HepG2 (cell line): ENCODE data around the gene SPDL1. TPM values are rescaled to one million over a fixed set of nuclear protein-coding genes. Genes with fewer than 3 reads are reported as not detected.

Source experiments
- ATAC-seq: fragments of 200-7000 bp; cut with Tn5 transposase; 3 replicates; pipeline ENCODE4 v1.9.1; 2020; ENCODE audit warnings: mild to moderate bottlenecking, moderate library complexity
- BruUV-seq: library from RNA; stranded (reverse); fragments of 400-500 nt; replicated peaks from 2 replicates; lab custom pipeline; 2021; lab: Mats Ljungman, UMichigan
- CTCF ChIA-PET: fragments of 300-600 bp; formaldehyde crosslinking; extraction: SDS; loops from one replicate; lab custom pipeline; 2021; ENCODE audit warnings: low total read pairs, inconsistent platforms, low intra/inter-chr PET ratio; lab: Yijun Ruan, JAX
- POLR2A ChIA-PET: fragments of 350-600 bp; sonication (Branson Sonifier 250); formaldehyde crosslinking; loops from one replicate; lab custom pipeline; 2020; ENCODE audit warnings: antibody characterized with exemption, inconsistent platforms; lab: Yijun Ruan, JAX
- DNase-seq: peaks from one replicate; pipeline ENCODE4 v3.0.0-alpha.2; 2015; ENCODE audit warnings: low spot score
- FAIRE-seq: peaks from 3 replicates; lab custom pipeline; 2011; peaks lifted over from hg19 to GRCh38; lab: Jason Lieb, UNC
- H2AFZ ChIP-seq: one replicate; pipeline ENCODE4 v1.6.1; 2011; ENCODE audit warnings: low read length, inconsistent platforms
- H3K27ac ChIP-seq: fragments of 300-600 bp; 3 replicates; pipeline ENCODE4 v1.8.0; 2011; ENCODE audit warnings: mixed run types, mild to moderate bottlenecking, mixed read lengths, low read length, inconsistent platforms; ENCODE audit not compliant: insufficient read depth; ENCODE audit errors: extremely low read length
- H3K27me3 ChIP-seq, 2 experiments: fragments of 200-600 bp in 1 of 2; 2 replicates in 1 of 2; 3 replicates in 1 of 2; pipeline versions ENCODE4 v1.6.0 to v1.8.0; 2011; ENCODE audit warnings: low read length in 2 of 2, mild to moderate bottlenecking in 2 of 2, moderate library complexity in 2 of 2, inconsistent platforms in 1 of 2; ENCODE audit not compliant: insufficient read depth in 2 of 2, control insufficient read depth in 1 of 2
- H3K36me3 ChIP-seq, 2 experiments: fragments of 200-600 bp in 1 of 2; replicated peaks in 1 of 2; 2 replicates in 1 of 2; 3 replicates in 1 of 2; pipeline versions ENCODE4 v1.5.1 to v1.8.0; 2011; ENCODE audit warnings: low read length in 2 of 2, inconsistent platforms in 1 of 2; ENCODE audit not compliant: insufficient read depth in 2 of 2, control insufficient read depth in 1 of 2
- H3K4me1 ChIP-seq: 2 replicates; pipeline ENCODE4 v1.5.1; 2012; ENCODE audit warnings: low read length, inconsistent platforms; ENCODE audit not compliant: insufficient read depth
- H3K4me2 ChIP-seq: 2 replicates; pipeline ENCODE4 v1.6.0; 2011; ENCODE audit warnings: low read depth, low read length, inconsistent platforms
- H3K4me3 ChIP-seq, 3 experiments: fragments of 200-600 bp in 1 of 3; sonication (generic), shearing (Covaris generic) in 1 of 3; replicated peaks in 1 of 3; 2 replicates each; pipeline ENCODE4 v1.5.1; 2011 to 2016; ENCODE audit warnings: low read length in 3 of 3, inconsistent platforms in 2 of 3, low read depth in 2 of 3, mild to moderate bottlenecking in 2 of 3, control low read depth in 1 of 3, mixed read lengths in 1 of 3; ENCODE audit not compliant: insufficient read depth in 1 of 3
- H3K79me2 ChIP-seq: one replicate; pipeline ENCODE4 v1.6.1; 2011; ENCODE audit warnings: low read length, inconsistent platforms; ENCODE audit not compliant: insufficient read depth
- H3K9ac ChIP-seq: 2 replicates; pipeline ENCODE4 v1.6.0; 2011; ENCODE audit warnings: mild to moderate bottlenecking, low read depth, low read length, inconsistent platforms; ENCODE audit not compliant: insufficient read depth
- H3K9me3 ChIP-seq: 2 replicates; pipeline ENCODE4 v1.5.1; 2012; ENCODE audit warnings: mild to moderate bottlenecking, low read length
- H4K20me1 ChIP-seq: 2 replicates; pipeline ENCODE4 v1.6.0; 2011; ENCODE audit warnings: inconsistent platforms, mild to moderate bottlenecking, low read length, moderate library complexity; ENCODE audit not compliant: insufficient read depth
- CBFB ChIP-seq: sonication (generic); formaldehyde crosslinking; IDR thresholded peaks from 2 replicates; pipeline ENCODE4 v1.4.0; 2020; ENCODE audit warnings: missing genetic modification reagents
- CTCF ChIP-seq: sonication (generic); formaldehyde crosslinking; IDR thresholded peaks from 2 replicates; pipeline ENCODE4 v1.5.0; 2020; ENCODE audit warnings: mild to moderate bottlenecking, missing genetic modification reagents, moderate library complexity
- FLYWCH1 ChIP-seq: sonication (generic); formaldehyde crosslinking; IDR thresholded peaks from 2 replicates; pipeline ENCODE4 v1.8.1; 2023; ENCODE audit warnings: mild to moderate bottlenecking, missing genetic modification reagents
- RAD51 ChIP-seq: fragments of 450-650 bp; IDR thresholded peaks from 2 replicates; pipeline ENCODE4 v1.6.1; 2016; ENCODE audit warnings: borderline replicate concordance
- SMAD1 ChIP-seq: sonication (generic); formaldehyde crosslinking; IDR thresholded peaks from 2 replicates; pipeline ENCODE4 v1.4.0; 2020; ENCODE audit warnings: missing genetic modification reagents, low read depth, mild to moderate bottlenecking, borderline replicate concordance
- STAG1 ChIP-seq: sonication (generic); formaldehyde crosslinking; IDR thresholded peaks from 2 replicates; pipeline ENCODE4 v1.4.0; 2020; ENCODE audit warnings: missing genetic modification reagents
- TCF7L2 ChIP-seq: IDR thresholded peaks from 2 replicates; pipeline ENCODE4 v1.6.1; 2011; ENCODE audit warnings: mild to moderate bottlenecking, low read depth, low read length, moderate library complexity
- TERF1 ChIP-seq: sonication (generic); formaldehyde crosslinking; IDR thresholded peaks from 2 replicates; pipeline ENCODE4 v1.8.0; 2022; ENCODE audit warnings: mild to moderate bottlenecking, missing genetic modification reagents, moderate library complexity
- USF2 ChIP-seq, 2 experiments: sonication (generic) in 1 of 2; formaldehyde crosslinking in 1 of 2; IDR thresholded peaks; 2 replicates each; pipeline versions ENCODE4 v1.5.1 to v1.6.1; 2011 to 2020; ENCODE audit warnings: borderline replicate concordance in 1 of 2, low read depth in 1 of 2, low read length in 1 of 2, mild to moderate bottlenecking in 1 of 2, missing genetic modification reagents in 1 of 2, moderate library complexity in 1 of 2
- ZIK1 ChIP-seq: sonication (generic); formaldehyde crosslinking; IDR thresholded peaks from 2 replicates; pipeline ENCODE4 v1.5.0; 2020; ENCODE audit warnings: mild to moderate bottlenecking, low read depth, missing genetic modification reagents, borderline replicate concordance
- ZNF496 ChIP-seq: sonication (generic); formaldehyde crosslinking; IDR thresholded peaks from 2 replicates; pipeline ENCODE4 v1.8.1; 2023; ENCODE audit warnings: mild to moderate bottlenecking, moderate library complexity, missing genetic modification reagents; ENCODE audit not compliant: insufficient replicate concordance
- ZNF713 ChIP-seq: sonication (generic); formaldehyde crosslinking; IDR thresholded peaks from 2 replicates; pipeline ENCODE4 v1.4.0; 2020; ENCODE audit warnings: mild to moderate bottlenecking, missing genetic modification reagents
- WGBS: methylation state at CpG from one replicate; pipeline ENCODE4 v1.1.6; 2017; ENCODE audit warnings: low lambda C conversion rate; 5-methylcytosine and 5-hydroxymethylcytosine counted together
- in situ Hi-C: cut with HindIII; loops from 2 replicates; pipeline ENCODE4 v1.10.0; 2017; ENCODE audit warnings: low pct_unique_long_range_greater_than_20kb; ENCODE audit not compliant: extremely low pct_ligation_motif_present
- intact Hi-C: fragments of 100-400 bp; cut with micrococcal nuclease; formaldehyde crosslinking; loops from one replicate; pipeline ENCODE4 v1.10.0; 2022; ENCODE audit not compliant: unreplicated experiment
- polyA plus RNA-seq, 8 experiments: library from polyadenylated mRNA; depleted of rRNA in 3 of 8; stranded (reverse) in 7 of 8; unstranded in 1 of 8; fragments of >200 nt; fragmentation: Illumina TruSeq in 4 of 8; extraction: Trizol in 4 of 8; gene quantifications; 2 replicates each; pipeline versions ENCODE4 v1.2.1 to v1.2.3, GENCODE V29; 2011 to 2016; ENCODE audit warnings: low read depth in 4 of 8, missing spikeins in 1 of 8, mixed read lengths in 1 of 8; ENCODE audit not compliant: insufficient read depth in 1 of 8
- total RNA-seq, 5 experiments: library from RNA; depleted of rRNA; stranded (reverse); fragments of >200 nt; fragmentation: Illumina TruSeq; extraction: Trizol; gene quantifications; 2 replicates each; pipeline ENCODE4 v1.2.3, GENCODE V29; 2016; ENCODE audit warnings: low read depth in 1 of 5

SPDL1 gene
- total and polyA plus RNA-seq, 2 of the 13 experiments (the other 11 are each of a cell fraction or from before 2014, with no cell fraction given): 10.9 to 36.6 TPM

- in situ Hi-C loops: no loop called here
- ATAC-seq: no peak
- ChIA-PET CTCF (no interaction called here), POLR2A (no interaction called here)
- Histone ChIP-seq H3K9ac (no peak overlapping the region), H3K9me3 (no peaks in the 10 kb centered on the region), H3K36me3 (no peaks in the 10 kb centered on the region), H3K4me3 (no peak overlapping the region), H4K20me1 (no peaks in the 10 kb centered on the region), H3K27me3 (no peaks in the 10 kb centered on the region), H3K27ac (no peak overlapping the region), H3K79me2 (no peaks in the 10 kb centered on the region), H3K4me1 (no peaks in the 10 kb centered on the region), H2AFZ (no peak overlapping the region), H3K4me2 (no peak overlapping the region)
- intact Hi-C loops: no loop called here
- DNase-seq: no peak
- FAIRE-seq: no peak
- no peak for TF ChIP-seq SMAD1 (CRISPR knock-in tag)
- TF ChIP-seq RAD51: peak; percentile 75; the same call in 1 of the 2 replicates
- no peak for TF ChIP-seq FLYWCH1 (CRISPR knock-in tag)
- no peak for TF ChIP-seq ZIK1 (CRISPR knock-in tag)
- peak; percentile 46; the same call in 1 of the 2 replicates for TF ChIP-seq USF2 (IDR thresholded peaks at IDR 0.05; ENCODE audit: low read depth, low read length)
- TF ChIP-seq USF2 (CRISPR knock-in tag; IDR thresholded peaks at IDR 0.05; ENCODE audit: borderline replicate concordance): no peak
- 11% methylated on average over 1 of the region's 3 CpGs for WGBS
- BruUV-seq: no TSS peak
These were observed 36.1 kb upstream of the SPDL1 start for GRCh38 chr5:169547508-169547907.

- BruUV-seq: no TSS peak
- Histone ChIP-seq H3K36me3 (no peaks in the 10 kb centered on the region), H3K9ac (no peak overlapping the region), H3K27me3 (no peaks in the 10 kb centered on the region), H3K4me3 (no peak overlapping the region), H3K27ac (no peak overlapping the region), H3K9me3 (no peaks in the 10 kb centered on the region), H3K4me1 (no peaks in the 10 kb centered on the region), H3K4me2 (no peak overlapping the region), H3K79me2 (no peaks in the 10 kb centered on the region), H4K20me1 (no peaks in the 10 kb centered on the region), H2AFZ (no peak overlapping the region)
- intact Hi-C loops (no loop called here), in situ Hi-C loops (no loop called here)
- FAIRE-seq (no peak), ATAC-seq (peak; percentile 34; the same call in 1 of the 3 replicates), DNase-seq (peak; percentile 5)
- ChIA-PET CTCF (no interaction called here), POLR2A (no interaction called here)
- TF ChIP-seq CBFB (CRISPR knock-in tag): no peak
- no peak for TF ChIP-seq ZNF713 (CRISPR knock-in tag)
- peak; percentile 50 for TF ChIP-seq STAG1
- peak; percentile 28; the same call in 1 of the 2 replicates for TF ChIP-seq CTCF (CRISPR knock-in tag)
- no peak for TF ChIP-seq TCF7L2
- no peak for TF ChIP-seq TERF1 (CRISPR knock-in tag)
- TF ChIP-seq FLYWCH1 (CRISPR knock-in tag): no peak
- TF ChIP-seq ZNF496 (CRISPR knock-in tag): no peak
- WGBS: 0% methylated on average over 1 of the region's 1 CpG
These were observed 35.3 kb upstream of the SPDL1 start for GRCh38 chr5:169548315-169548714.
